Omental fat pad (tissue), 4 donors: ENCODE data around the gene RBM24. TPM values are rescaled to one million over a fixed set of nuclear protein-coding genes. Genes with fewer than 3 reads are reported as not detected.

Source experiments
- ATAC-seq: fragments of 150-250 bp; one replicate; pipeline ENCODE4 v1.9.1; 2016; ENCODE audit warnings: mild to moderate bottlenecking, moderate library complexity; ENCODE audit not compliant: low FRiP score
- DNase-seq: peaks from one replicate; pipeline ENCODE4 v3.0.0-alpha.2; 2019; ENCODE audit warnings: low spot score
- total RNA-seq, 4 donors: library from RNA; depleted of rRNA; stranded (reverse); fragments of >200 nt; gene quantifications; one replicate each; pipeline ENCODE4 v1.1.0, GENCODE V29; 2016
- TF ChIP-seq, protein P1 (sequence below), 3 donors: fragments of 450-650 bp; IDR thresholded peaks; one replicate each; pipeline ENCODE4 v1.5.1; 2016 to 2017; ENCODE audit warnings: antibody characterized with exemption in 3 of 3, mild to moderate bottlenecking in 3 of 3, moderate library complexity in 2 of 3

The RBM24 gene
- total RNA-seq, 4 donors from 2014 or later, result 0.84 to 2.2 (median 1.4) TPM

GRCh38 chr6:17339308-17339670 is 58.1 kb downstream of the RBM24 start:
- DNase-seq, result no peak
- no peak for ATAC-seq
- TF ChIP-seq, protein P1, sequence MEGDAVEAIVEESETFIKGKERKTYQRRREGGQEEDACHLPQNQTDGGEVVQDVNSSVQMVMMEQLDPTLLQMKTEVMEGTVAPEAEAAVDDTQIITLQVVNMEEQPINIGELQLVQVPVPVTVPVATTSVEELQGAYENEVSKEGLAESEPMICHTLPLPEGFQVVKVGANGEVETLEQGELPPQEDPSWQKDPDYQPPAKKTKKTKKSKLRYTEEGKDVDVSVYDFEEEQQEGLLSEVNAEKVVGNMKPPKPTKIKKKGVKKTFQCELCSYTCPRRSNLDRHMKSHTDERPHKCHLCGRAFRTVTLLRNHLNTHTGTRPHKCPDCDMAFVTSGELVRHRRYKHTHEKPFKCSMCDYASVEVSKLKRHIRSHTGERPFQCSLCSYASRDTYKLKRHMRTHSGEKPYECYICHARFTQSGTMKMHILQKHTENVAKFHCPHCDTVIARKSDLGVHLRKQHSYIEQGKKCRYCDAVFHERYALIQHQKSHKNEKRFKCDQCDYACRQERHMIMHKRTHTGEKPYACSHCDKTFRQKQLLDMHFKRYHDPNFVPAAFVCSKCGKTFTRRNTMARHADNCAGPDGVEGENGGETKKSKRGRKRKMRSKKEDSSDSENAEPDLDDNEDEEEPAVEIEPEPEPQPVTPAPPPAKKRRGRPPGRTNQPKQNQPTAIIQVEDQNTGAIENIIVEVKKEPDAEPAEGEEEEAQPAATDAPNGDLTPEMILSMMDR (IDR thresholded peaks at IDR 0.05), result no peak

GRCh38 chr6:17341117-17341805 is 60.1 kb downstream of the RBM24 start:
- DNase-seq, result no peak
- TF ChIP-seq, protein P1 (IDR thresholded peaks at IDR 0.05), result no peak
- no peak for ATAC-seq

DNA sequence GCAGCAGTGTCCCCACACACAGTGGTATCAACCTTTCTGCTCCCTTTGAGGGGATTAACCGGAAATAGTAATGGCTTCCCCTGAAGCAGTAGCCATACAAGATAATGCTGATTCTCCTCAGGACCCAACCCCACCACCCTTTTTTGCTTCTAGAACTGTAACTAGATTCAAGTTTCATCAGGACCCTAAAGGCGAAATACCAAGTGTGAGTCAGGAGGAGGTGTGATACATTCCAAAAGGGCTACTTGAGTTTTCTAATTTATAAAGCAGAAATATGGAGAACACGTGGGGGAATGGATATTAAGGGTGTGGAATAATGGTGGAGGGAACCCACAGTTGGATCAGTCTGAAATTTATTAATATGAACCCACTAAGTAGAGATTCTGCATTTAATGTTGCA is 60.7 kb downstream of the RBM24 start:
- TF ChIP-seq, protein P1 (IDR thresholded peaks at IDR 0.05), result no peak
- ATAC-seq, result no peak
- DNase-seq, result no peak

GRCh38 chr6:17343215-17343614 is 62.1 kb downstream of the RBM24 start:
- TF ChIP-seq, protein P1 (IDR thresholded peaks at IDR 0.05), result no peak
- ATAC-seq (no peak), DNase-seq (no peak)

Other genes starting within 250 kb of the RBM24 start
- gene STMND1, start 179.3 kb upstream of the RBM24 start, total RNA-seq, result not detected
- 1 to 10 TPM; 3.5 to 8.9 (median 4.5) TPM for gene CAP2, start 112.2 kb downstream of the RBM24 start, total RNA-seq